DOHH2 (cell line): ENCODE measurements around the gene FSIP2.

ENCODE experiments used
- CTCF ChIP-seq: fragments of 200-600 bp; sonication (generic); IDR thresholded peaks from one replicate; pipeline ENCODE4 v1.5.1; 2014; ENCODE audit warnings: antibody characterized with exemption, mild to moderate bottlenecking, low read depth, low read length; ENCODE audit not compliant: poor library complexity, severe bottlenecking
- EZH2phosphoT487 ChIP-seq: fragments of 200-600 bp; sonication (generic); IDR thresholded peaks from 2 replicates; pipeline ENCODE4 v1.6.1; 2017; ENCODE audit warnings: borderline replicate concordance, mild to moderate bottlenecking, antibody characterized with exemption, low read length, moderate library complexity, mixed read lengths

GRCh38 chr2:185807351-185807750 lies 68.7 kb downstream of the FSIP2 start:
- TF ChIP-seq CTCF (no peak), EZH2phosphoT487 (no peak)
